ENCODE data around the gene POLDIP2.
A peak's percentile ranks its signal among the peaks of the same experiment; 100 is the strongest.
"Not testable (repeated sequence)": the region's sequence is repeated elsewhere in the genome, so short reads cannot be mapped to it uniquely, and the experiment has no call there.

Gene POLDIP2

DNA sequence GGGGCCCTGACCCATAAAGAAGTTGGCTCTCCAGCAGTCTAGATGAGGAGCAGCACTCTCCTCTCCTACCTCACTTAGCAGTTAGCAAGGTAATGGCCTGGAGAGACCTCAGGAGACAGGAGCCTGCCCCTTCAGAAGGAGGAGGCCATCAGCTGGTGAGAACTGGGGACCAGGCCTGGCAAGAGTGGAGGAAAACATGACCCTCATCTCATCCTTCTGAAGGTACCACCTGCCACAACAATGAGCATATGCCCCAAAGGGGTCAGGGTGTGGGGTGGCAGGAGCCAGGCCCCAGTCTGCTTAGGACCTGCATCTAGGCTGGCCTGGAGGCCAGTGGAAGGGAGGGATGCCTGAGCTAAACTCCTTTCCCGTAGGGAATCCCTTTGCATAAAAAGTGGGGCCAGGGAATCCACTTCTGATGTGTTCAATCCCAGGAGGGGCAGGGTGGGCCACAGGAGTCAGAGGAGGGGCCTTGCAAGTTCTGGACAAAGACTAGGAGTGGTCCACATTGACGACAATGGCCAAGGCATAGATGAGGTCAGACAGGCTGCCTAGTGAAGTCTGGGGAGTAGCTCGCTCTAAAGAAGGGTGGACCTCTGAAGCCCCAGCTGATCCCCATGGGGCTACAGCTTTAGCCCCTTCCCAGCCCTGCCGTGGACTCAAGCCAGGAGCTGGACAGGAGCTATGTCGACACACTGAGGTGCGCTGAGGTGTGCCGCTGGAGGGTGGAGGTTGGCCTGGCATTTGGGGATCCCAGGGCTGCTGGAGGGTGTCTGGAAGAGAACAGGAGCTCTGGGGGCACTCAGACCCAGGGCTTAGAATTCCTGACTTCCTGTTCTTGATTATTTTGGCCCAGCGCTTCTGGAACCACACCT, 6.7 kb upstream of the POLDIP2 start:
- DNase-seq: no peak

DNA sequence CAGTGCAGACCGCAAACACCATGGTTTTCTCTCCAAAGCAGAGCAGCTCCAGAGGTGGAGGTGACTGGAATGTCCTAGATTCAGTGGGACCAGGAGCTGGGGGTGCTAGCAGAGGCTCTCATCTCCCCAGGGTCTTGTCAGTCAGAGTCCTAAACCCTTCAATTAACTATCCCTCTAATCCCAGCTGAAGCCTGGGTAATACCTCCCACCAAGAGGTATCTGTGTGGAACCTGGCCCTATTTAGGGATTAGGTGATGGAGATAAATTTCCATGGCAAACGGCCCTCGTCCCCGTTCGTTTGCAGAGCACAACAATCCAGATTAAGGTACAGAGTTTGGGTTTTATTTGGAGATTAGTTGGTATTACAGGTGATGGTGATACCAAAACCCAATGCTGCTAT, 5.9 kb upstream of the POLDIP2 start:
- no peak for DNase-seq

DNA sequence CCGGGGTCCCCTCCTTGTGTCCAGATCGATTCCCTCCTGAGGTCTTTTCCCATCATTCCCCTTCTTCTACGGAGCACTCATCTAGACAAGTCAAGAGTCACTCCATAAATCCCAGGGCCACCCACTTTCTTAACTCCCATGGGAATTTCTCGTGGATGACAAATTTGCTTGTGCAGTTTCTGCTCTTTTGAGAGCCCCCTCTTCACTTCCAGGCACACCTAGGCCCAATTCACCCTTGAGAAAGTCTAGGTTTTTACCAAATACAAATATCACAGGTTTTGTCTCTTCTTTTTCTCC, 522 bp upstream of the POLDIP2 start:
- no peak for DNase-seq

DNA sequence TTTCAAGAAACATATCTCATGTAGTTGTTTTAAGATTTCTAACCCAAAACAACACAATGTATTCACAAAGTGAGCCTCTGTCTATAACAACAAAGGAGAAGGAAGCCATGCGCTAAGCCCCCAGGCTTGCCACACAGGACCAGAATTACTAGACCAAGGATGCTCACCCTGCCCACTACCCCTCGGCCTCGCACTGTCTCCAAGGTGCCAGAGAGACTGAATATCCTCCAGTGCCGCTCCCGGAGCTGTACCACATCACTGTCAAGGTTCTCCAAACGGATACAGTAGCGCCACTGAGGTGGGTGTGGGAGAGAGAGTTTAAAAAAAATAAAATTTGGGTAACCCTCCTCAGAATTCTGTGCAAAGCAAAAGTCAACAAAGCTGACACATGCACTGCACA, 7.1 kb downstream of the POLDIP2 start:
- DNase-seq: no peak

DNA sequence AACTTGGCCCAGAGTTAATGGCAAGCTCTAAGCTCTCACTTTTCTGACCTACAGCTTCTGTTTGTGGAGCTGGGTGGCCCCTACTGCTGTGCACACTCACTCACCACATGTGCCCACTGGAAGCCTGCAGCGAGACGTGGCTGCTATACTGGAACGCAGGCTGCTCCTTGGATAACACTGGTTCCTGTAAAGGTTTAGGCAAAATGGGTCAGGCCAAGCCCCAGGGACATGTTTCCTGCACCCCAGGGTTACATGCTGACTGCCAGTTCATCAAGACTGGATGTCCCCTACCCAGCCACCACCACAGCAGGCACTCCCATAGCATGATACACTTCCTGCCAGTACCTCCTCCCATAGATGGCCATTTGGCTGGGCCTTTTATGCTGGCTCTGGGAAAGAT, 8.3 kb downstream of the POLDIP2 start:
- DNase-seq: no peak

DNA sequence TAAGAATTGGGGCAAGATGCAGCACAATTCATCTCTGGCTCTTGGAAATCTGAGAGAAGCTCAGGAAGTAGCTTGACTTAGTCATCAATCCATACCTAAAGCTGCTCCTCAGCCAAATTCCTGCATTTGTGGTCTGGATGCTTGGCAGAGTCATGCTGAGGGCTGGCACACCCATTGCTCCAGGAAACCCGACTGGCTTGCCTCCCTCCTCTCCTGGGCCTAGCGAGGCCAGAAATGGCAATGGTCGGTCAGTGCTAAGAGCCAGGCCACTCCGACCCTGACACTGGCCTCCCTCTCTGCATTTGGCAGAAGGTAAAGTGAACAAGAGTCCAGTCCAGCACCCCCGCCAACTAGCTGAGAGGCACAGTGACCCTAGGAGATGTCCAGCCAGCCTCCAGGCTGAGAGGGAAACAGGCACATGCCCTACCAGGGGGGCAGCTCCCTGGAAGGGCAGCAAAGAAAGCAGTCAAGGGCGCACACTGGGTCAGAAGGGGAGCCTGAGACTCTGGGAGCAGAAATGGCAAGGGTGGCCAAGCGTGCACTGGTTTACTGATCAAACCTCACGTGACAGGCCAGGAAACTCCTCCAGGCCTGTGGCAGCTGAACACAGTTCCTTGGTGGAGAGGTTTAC, 10.0 kb downstream of the POLDIP2 start:
- DNase-seq: no peak

DNA sequence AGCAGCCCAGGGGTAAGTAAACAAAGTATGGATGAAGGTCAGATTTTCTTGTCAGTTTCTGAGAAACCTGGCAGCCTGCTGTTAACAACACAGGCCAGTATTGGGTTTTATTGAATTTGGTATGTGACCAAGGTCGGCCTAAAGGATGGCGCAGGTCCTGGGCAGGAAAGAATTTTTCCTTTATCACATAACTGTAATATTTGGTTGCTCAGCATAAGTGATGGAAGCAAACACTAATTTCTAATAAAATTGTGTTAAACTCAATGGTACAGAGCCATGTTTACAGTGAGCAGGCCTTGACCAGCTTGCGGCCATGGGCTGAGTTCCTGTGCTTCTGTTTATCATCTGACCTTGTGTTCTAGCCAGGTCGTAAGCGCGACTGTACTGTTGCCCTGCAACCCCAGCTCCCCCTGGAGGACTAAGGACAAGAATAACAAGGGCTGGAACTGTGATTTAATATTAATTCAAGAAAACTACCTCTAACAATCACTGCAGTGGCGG, 10.5 kb downstream of the POLDIP2 start:
- DNase-seq: no peak

DNA sequence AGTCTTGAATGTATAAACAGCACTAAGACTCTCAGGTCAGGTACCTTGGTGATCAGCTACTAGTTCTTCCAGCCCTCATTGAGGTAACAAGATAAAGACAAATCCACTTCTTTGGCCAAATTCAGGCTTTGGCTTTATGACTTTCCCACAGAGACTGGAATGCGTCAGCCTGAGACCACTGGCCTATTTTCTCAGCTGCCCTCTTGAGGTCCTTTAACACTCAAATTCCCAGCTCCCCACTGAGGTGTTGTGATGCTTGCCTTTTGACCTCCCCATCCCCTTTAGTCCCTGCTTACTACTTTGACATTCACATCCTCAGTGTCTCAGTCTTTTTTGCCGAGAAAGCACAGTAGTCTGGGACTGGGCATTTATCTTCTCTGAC, 11.1 kb downstream of the POLDIP2 start:
- no peak for DNase-seq

DNA sequence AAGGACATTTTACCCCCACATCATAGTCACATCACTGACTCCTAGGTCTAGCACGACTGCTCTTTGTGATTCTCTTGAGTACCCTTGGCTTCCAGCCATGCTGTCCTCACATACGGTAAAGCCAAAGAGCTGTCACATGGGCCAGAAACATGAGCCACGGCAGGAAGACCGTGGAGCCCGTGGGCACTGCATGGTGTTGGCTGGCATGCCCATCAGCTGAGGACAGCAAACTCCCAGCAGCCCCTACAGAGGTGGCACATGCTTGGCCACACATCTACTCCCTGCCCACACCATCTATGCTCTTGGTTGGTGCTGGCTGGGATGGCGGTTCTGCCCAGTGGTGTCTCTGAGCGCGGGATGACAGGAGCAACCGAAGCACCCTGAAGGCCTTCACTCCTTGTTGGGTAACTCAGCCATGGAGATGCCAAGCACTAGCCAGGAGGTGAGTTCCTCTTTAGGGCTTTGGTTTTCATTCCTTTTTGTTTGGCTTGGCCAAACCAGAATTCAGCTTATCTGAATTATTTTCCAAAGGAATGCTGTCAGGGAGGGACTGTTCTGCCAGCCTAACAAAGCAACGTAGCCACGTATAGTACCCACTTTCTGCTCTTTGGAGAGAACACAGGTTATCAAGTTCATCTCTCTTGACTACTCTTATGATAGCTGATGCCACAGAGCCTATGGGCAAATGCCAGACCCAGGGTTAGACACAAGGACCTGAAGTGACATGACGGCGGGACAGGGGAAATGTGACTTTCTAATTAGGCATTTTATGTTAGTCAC, 11.7 kb downstream of the POLDIP2 start:
- no peak for DNase-seq

DNA sequence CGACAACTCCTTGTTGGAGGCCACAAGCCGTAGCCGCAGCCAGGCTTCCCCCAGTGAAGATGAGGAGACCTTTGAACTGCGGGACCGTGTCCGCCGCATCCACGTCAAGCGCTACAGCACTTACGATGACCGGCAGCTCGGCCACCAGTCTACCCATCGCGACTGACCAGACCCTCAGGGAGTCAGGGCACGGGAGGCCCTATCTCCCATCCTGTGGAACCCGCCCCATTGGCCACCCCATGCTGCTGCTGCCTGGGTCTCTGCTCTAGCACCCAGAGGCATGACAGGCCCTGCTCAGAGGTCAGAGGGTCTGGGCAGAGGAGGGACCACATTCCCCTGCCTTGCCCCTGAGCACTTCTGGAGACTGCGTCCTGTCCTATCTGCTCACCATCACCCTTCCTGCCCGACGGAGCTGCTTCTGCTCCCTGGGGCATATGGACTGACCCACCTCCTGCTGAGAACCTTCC, 12.9 kb downstream of the POLDIP2 start:
- no peak for DNase-seq

DNA sequence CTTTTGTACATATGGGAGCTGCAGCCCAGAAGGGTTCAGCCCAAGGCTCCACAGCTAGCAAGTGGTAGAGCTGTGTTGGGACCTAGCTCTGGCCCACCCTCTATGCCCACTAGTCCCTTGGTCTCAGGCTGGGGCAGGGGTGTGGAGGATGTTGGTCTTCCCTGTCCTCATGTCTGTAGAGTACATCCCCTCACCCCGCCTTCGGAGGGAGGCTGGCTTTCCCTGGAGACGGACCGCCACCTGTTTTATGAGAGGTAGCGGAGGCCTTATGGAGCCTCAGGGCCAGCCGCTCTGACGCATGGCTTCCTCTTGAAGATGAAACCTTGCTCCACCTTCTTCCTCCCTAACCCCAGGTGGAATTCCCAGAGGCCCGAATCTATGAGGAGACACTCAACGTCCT, 13.3 kb downstream of the POLDIP2 start:
- no peak for DNase-seq

DNA sequence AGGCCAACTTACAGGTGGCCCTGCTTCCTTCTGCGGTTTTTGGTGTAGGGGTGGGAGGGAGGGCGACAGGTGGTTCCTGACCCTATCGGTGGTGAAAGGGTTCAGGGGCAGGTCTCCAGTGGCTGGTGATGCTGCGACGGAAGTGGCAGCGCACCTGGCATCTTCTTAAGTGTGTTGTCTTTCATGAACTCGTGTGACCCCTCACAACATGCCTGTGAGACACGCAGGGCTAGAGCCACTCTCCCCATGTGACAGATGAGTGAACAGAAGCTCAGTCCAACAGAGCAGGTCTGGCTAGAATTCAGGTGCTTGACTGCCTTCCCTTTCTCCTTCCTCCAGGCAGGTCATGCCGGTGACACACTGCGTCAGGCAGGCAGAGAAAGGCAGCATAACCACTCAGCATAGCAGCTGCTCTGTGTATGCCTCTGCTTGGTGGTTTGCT, 13.8 kb downstream of the POLDIP2 start:
- DNase-seq: no peak

DNA sequence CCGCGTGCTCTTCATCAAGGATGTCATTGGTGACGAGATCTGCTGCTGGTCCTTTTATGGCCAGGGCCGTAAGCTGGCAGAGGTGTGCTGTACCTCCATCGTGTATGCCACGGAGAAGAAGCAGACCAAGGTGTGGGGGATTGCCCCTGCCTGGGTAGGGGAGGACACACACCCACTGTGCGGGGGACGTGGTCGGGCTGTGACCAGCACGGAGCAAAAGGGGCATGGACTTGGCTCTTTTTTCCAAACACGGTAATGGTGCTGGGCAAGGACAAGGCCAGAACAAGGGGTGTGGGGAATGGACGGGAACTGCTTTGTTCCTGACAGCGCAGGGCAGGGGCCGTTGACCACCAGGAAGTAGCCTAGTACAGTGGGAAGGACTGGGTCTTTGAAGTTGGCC, 15.0 kb downstream of the POLDIP2 start:
- no peak for DNase-seq

DNA sequence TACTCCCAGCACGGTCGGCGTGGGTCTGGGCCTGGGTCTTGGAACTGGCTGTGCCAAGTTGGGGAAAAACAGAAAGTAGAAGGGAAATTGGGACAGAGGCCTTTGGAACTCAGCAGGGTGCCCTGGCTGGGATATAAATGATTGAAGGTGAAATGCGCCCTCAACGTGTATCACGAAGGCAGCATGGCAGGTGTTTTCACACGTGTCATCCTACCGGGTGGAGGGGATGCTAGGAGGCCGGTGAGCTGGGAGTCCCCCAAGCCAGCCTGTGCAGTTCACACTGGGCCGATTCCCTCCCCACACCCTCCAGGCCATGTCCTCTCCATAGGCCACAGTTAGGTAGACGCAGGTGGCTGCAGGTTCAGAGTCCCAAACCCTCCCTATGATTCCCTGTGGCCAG, 15.8 kb downstream of the POLDIP2 start:
- DNase-seq: no peak

DNA sequence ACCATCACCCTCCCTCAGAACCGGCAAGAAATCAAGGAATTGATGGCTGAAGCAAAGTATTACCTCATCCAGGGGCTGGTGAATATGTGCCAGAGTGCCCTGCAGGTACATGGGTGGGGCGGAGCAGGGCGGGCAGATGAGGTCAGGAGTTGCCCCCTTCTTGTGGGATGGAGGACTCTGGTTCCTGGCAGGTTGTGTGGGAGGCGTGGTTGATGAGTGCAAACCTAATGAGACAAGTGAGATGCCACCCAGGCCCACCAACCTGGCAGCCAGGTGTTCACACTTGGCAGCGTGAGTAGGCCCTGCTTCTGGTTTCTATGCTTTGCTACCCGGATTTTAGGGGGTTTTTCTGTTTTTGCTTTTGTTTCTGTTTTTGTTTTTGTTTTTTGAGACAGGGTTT, 17.0 kb downstream of the POLDIP2 start:
- no peak for DNase-seq

DNA sequence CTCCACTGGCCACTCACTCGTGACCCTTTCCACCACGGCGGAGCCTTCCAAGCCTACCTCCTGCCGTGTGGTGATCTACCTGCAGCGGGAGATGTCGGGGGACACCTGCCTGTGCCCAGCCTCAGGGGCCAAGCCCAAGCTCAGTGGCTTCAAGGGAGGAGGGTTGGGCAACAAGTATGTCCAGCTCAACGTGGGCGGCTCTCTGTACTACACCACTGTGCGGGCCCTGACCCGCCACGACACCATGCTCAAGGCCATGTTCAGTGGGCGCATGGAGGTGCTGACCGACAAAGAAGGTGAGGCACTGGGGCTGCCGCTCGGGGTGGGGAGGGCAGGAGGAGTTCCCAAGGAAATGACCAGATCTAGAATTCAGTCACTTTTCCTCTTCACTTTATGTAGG, 17.9 kb downstream of the POLDIP2 start:
- DNase-seq: no peak

DNA sequence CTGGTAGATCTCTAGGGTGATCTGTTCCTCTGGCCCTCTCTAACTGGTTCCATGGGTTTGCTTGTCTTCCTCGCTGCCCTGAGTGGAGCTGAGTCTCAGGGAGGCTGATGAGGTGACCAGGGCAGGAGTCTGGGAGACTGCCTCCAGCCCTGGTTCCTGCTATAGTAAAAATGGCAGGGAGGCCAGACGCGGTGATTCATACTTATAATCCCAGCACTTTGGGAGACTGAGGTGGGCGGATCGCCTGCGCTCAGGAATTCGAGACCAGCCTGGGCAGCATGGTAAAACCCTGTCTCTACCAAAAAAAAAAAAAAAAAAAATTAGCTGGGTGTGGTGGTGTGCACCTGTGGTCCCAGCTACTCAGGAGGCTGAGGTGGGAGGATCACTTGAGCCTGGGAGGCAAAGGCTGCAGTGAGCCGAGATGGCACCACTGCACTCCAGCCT, 18.5 kb downstream of the POLDIP2 start:
- DNase-seq: not testable (repeated sequence)

DNA sequence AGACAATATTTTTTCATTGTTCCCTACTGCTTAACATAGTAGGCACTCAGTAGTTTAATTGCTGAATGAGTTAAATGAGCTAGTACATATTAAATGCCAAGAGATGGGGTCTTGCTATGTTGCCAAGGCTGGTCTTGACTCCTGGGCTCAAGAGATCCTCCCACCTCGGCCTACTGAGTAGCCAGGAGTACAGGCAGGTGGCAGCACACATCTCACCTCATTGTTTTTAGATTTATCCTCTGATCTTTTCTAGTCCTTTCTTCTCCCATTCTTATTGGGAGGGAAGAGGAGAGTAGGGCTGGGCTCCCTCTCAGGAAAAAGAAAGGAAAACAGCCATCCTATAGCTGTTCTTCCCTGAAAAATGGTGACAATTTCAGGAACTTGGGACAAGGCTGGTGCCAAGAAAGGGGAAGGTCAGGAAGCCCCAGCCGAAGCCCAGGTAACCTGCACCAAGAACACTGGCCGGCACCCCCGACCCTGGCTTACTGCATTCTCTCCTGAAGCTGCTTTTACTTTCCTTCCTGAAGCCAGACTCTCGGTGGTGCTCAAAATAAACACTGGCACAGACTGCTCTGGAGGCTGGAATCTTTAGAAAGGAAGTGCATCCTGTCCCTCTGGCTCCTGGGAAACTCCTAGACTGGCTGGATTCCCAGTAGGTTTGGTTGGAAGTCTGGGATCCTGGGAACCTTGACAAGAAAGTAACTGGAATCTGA, 19.1 kb downstream of the POLDIP2 start:
- DNase-seq: no peak

DNA sequence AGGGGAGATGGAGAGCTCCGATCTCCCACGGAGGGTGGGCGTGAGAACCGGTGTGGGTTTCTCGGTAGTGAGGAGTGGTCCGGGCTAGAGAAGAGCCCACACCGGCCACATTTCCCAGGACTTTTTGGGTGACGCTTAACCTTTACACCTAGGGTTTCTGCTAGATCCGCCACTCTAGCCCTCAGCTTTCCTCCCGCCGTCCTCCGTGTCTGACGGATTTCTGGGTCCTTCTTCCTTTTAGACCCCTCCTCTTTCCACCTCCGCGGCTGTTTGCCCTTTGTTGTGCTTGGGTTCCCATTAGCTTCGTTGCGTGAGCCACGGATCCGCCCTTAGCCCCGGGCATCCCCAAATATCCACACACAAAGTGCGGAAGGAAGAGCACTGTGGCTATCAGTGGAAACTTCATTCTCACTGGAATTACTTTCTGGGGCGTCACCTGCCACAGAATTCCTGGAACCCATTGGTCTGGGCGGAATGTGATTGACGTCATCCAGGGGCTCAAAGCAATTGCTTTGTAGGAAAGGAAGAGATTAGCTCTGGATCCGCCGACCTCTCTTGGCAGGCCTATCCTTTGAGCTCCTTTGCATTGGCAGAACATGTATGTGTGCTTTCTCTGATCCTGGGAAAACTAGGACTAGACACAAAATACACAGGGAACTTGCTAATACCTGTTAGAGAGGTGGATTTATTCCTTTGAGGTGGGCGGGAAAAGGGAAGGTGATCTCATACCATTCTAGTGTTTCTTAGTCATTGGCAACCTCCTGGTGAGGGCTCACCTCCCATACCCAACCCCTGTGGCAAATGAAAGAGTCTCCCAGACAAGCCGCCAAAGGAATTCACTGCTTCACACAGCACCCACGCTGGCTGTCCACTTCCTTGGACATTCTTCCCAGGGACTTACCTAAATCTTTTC, 21.1 kb downstream of the POLDIP2 start:
- DNase-seq: peak; percentile 31

DNA sequence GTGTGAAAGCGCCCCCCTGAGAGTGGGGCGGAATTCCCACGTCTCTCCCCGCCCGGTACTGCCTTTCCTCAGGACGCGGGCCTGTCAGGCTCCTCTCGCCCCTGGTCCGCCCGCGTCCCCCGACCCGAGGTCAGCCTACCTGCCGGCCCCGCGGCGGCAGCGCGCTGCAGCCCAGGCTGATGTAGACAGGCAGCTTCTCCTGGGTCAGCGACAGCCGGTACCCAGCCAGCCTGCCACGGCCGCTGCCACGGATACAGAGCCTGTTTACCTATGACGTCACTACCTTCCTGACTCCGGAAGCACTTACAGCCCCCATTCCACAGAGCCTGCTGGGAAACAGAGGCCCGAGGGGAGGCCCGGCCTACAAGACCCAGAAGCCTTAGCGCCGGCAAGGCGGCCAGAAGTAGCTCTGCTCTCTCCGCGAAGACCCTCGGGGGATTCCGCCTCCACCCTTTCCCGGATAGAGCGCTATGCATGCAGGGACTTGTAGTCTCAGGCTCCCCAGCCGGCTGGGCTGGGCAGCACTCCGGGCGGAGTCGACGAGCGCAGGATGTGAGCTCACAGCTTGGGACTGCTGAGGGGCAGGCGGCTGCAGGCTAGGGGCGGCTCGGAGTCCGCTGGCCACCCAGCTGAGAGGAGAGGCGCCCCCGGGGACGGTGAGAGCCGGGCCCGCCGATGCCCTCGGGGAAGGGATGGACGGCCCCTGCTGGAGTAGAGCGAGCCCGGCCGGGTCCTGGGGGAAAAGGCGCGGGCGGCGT, 21.9 kb downstream of the POLDIP2 start, which contains the start of the genes IFT20 and TNFAIP1:
Gene IFT20 (minus strand): TSS at position 272 of the 758 bp plus-strand sequence. CDS start 3,487 bp downstream, outside the sequence.
Gene TNFAIP1 (plus strand): TSS at position 561 of the 758 bp plus-strand sequence. CDS start 3,761 bp downstream, outside the sequence.
- DNase-seq: peak; percentile 98

Data from activated naive CD4-positive, alpha-beta T cell treated with Interleukin-2 at 50 U/mL for 16 hours (primary cell).